ENCODE data around the gene GMFB.

DNA sequence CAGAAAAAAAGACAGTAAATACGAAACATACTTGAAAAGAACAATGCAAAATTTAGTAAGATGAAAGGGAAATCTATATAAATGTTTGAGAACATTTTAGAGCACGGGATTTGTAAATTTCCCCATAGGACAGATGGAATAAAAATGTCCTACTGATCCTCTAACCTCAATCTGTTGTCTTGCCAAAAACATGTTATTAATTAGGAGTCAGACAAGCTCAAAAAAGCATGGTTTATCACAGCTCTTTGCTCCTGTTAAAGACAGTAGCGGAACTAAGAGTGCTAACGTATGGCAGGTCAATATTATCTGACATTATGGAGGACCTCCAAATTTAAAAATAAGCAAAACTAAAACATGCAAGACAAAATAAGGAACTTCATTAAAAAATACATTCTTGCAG lies 12.9 kb downstream of the GMFB start:
- TF ChIP-seq EZH2 (IDR thresholded peaks at IDR 0.05; ENCODE audit: insufficient read depth, poor library complexity, severe bottlenecking) (no peak), EZH2phosphoT487 (IDR thresholded peaks at IDR 0.05; ENCODE audit: insufficient read depth, low read depth) (no peak)
